Measurements from ENCODE around the gene TEX54.
"Not testable (repeated sequence)": the region's sequence is repeated elsewhere in the genome, so short reads cannot be mapped to it uniquely, and the experiment has no call there.

The TEX54 gene

GRCh38 chr11:62860835-62861563 is 28.4 kb upstream of the TEX54 start:
- no peak for TF ChIP-seq CTCF (IDR thresholded peaks at IDR 0.05; ENCODE audit: insufficient read depth, low read depth, low read length, missing control alignments)
- no peak overlapping the region for H3K4me3 ChIP-seq (ENCODE audit: low read length)
- no peak for DNase-seq (ENCODE audit: low read depth)

DNA sequence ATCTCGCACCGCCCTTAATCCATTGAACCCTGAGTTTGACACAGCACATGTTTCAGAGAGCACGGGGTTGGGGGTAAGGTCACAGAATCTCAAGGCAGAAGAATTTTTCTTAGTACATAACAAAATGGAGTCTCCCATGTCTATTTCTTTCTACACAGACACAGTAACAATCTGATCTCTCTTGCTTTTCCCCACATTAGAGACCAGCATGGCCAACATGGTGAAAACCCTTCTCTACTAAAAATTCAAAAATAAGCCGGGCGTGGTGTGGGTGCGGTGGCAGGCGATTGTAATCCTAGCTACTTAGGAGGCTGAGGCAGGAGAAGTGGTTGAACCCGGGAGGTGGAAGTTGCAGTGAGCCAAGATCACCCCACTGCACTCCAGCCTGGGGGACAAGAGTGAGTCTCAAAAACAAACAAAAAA is 26.7 kb upstream of the TEX54 start:
- H3K4me3 ChIP-seq (ENCODE audit: low read length); DNase-seq (ENCODE audit: low read depth): not testable (repeated sequence)

DNA sequence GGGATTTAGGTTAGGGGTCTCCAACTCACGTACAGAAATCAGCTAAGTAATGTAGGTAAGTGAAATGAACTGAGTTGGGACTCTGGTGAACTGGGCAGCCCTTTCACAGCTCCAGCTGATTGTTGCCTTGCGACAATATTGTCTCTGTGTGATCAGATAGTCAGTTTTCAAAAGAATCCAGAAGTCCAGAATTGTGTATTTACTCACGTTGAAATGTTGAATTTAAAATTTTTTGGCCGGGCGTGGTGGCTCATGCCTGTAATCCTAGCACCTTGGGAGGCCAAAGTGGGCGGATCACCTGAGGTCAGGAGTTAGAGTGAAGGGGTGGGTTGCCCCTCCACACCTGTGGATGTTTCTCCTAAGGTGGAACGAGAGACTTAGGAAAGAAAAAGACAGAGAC is 25.6 kb upstream of the TEX54 start:
- no peak for DNase-seq (ENCODE audit: low read depth)
- peak overlapping the region; percentile 98 for H3K4me3 ChIP-seq (ENCODE audit: low read length)
- no peak for TF ChIP-seq CTCF (IDR thresholded peaks at IDR 0.05; ENCODE audit: insufficient read depth, low read depth, low read length, missing control alignments)

DNA sequence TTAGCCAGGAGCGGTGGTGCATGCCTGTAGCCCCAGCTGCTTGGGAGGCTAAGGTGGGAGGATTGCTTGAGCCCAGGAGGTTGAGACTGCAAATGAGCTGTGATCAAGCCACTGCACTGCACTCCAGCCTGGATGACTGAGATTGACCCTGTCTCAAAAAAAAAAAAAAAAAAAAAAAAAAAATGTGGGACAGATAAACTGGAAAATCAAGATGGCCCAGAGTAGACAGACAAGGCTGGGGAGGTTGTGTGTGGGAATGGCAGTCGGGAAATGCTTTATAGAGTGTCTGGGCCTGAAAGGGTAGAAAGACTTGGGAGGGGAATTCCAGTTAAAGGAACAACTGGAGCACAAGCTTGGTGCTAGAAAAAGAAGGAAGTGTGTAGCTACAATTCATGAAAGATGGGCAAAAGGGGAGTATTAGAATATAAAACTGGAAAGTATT is 24.9 kb upstream of the TEX54 start:
- peak; percentile 85 for DNase-seq (ENCODE audit: low read depth)
- peak overlapping the region; percentile 98 for H3K4me3 ChIP-seq (ENCODE audit: low read length)
- no peak for TF ChIP-seq CTCF (IDR thresholded peaks at IDR 0.05; ENCODE audit: insufficient read depth, low read depth, low read length, missing control alignments)

DNA sequence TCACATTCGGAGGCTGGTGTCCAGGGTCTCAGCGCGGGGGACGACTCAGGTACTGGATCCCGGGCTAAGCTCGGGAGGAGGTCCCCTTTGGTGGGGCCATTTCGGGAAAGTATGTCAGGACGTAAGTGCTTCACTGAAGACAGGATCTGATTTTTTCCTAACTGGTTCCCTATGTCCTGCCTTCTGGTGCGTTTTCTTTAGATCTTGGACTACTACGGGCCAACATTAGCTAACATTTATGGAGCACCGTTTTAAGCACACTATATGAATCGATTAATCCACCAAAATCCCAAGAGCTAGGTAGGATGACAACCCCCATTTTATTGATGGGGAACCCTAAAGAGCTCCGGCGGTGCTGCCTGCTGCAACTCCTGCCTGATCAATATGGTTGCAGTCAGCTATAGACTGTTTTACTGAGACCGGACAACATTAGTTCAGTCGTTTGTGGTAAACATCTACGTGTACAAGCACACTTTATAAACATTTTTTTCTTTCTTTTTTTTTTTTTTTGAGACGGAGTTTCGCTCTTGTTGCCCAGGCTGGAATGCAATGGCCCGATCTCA is 23.8 kb upstream of the TEX54 start:
- H3K4me3 ChIP-seq (ENCODE audit: low read length), result peak overlapping the region; percentile 98
- TF ChIP-seq CTCF (IDR thresholded peaks at IDR 0.05; ENCODE audit: insufficient read depth, low read depth, low read length, missing control alignments), result no peak
- no peak for DNase-seq (ENCODE audit: low read depth)

- no peak for TF ChIP-seq CTCF (IDR thresholded peaks at IDR 0.05; ENCODE audit: insufficient read depth, low read depth, low read length, missing control alignments)
- peak; percentile 99 for DNase-seq (ENCODE audit: low read depth)
- H3K4me3 ChIP-seq (ENCODE audit: low read length), result peak overlapping the region; percentile 98
Observed at GRCh38 chr11:62855571-62856332, 23.1 kb upstream of the TEX54 start.

GRCh38 chr11:62854825-62855570 is 22.4 kb upstream of the TEX54 start:
- peak overlapping the region; percentile 98 for H3K4me3 ChIP-seq (ENCODE audit: low read length)
- no peak for TF ChIP-seq CTCF (IDR thresholded peaks at IDR 0.05; ENCODE audit: insufficient read depth, low read depth, low read length, missing control alignments)
- DNase-seq (ENCODE audit: low read depth), result no peak
